Lung (tissue), 12 donors: ENCODE measurements around the gene VCAN. TPM values are rescaled to one million over a fixed set of nuclear protein-coding genes. Genes with fewer than 3 reads are reported as not detected.

Experiments
- ATAC-seq: fragments of 200-7000 bp; cut with Tn5 transposase; one replicate; pipeline ENCODE4 v1.9.1; 2020; ENCODE audit warnings: moderate number of reproducible peaks; ENCODE audit not compliant: insufficient read depth, low FRiP score
- DNase-seq, 3 donors: peaks; one replicate each; pipeline ENCODE4 v3.0.0-alpha.2; 2013 to 2017
- H3K27ac ChIP-seq, 2 donors: one replicate each; pipeline ENCODE4 v1.5.1; 2013; ENCODE audit warnings: mild to moderate bottlenecking in 2 of 2, moderate library complexity in 2 of 2, control low read depth in 1 of 2, inconsistent platforms in 1 of 2, low read depth in 1 of 2, low read length in 1 of 2
- H3K27me3 ChIP-seq, 3 donors: one replicate each; pipeline ENCODE4 v1.5.1; 2013; ENCODE audit warnings: low read length in 2 of 3; ENCODE audit not compliant: control insufficient read depth in 3 of 3, insufficient read depth in 3 of 3
- H3K36me3 ChIP-seq, 4 donors: one replicate each; pipeline ENCODE4 v1.5.1; 2013; ENCODE audit warnings: low read length in 4 of 4, mild to moderate bottlenecking in 1 of 4, moderate library complexity in 1 of 4; ENCODE audit not compliant: control insufficient read depth in 4 of 4, insufficient read depth in 4 of 4
- H3K4me1 ChIP-seq, 5 donors: one replicate each; pipeline ENCODE4 v1.5.1; 2013; ENCODE audit warnings: low read length in 5 of 5, mild to moderate bottlenecking in 2 of 5, moderate library complexity in 1 of 5; ENCODE audit not compliant: control insufficient read depth in 5 of 5, insufficient read depth in 5 of 5
- H3K4me3 ChIP-seq: one replicate; pipeline ENCODE4 v1.5.1; 2013; ENCODE audit warnings: mild to moderate bottlenecking, control low read depth, moderate library complexity
- H3K9ac ChIP-seq, 2 donors: one replicate each; pipeline ENCODE4 v1.5.1; 2013; ENCODE audit warnings: low read length in 2 of 2, control low read depth in 1 of 2; ENCODE audit not compliant: insufficient read depth in 1 of 2
- H3K9me3 ChIP-seq, 4 donors: one replicate each; pipeline ENCODE4 v1.5.1; 2013; ENCODE audit warnings: low read length in 3 of 4, mild to moderate bottlenecking in 1 of 4, moderate library complexity in 1 of 4; ENCODE audit not compliant: control insufficient read depth in 4 of 4, insufficient read depth in 3 of 4
- WGBS, 2 donors: extraction: QIAGEN DNeasy Blood & Tissue Kit; methylation state at CpG; one replicate each; pipeline ENCODE4 v1.1.7; 2013; 5-methylcytosine and 5-hydroxymethylcytosine counted together
- polyA plus RNA-seq, 2 donors: library from polyadenylated mRNA; stranded (reverse); fragments of 200-250 nt; gene quantifications; one replicate each; pipeline ENCODE4 v1.2.1, GENCODE V29; 2013
- total RNA-seq, 2 donors: library from RNA; depleted of rRNA in 1 of 2; stranded (reverse); fragments of >200 nt in 1 of 2; gene quantifications; one replicate each; pipeline ENCODE4 v1.2.1, GENCODE V29; 2014 to 2021
- TF ChIP-seq, protein P1 (sequence below): IDR thresholded peaks from 2 replicates; pipeline ENCODE4 v1.5.1; 2012; ENCODE audit warnings: mild to moderate bottlenecking; ENCODE audit errors: control extremely low read depth, extremely low read depth
- donor health status: control.
- donor health status: control.
- donor health status: Bipolar disorder and iron deficiency.
- donor health status: healthy.
- donor health status: DM: yes; HTN: yes; CAD: no.

The VCAN gene
- total and polyA plus RNA-seq, 4 donors: 11.6 to 276 (median 156) TPM

DNA sequence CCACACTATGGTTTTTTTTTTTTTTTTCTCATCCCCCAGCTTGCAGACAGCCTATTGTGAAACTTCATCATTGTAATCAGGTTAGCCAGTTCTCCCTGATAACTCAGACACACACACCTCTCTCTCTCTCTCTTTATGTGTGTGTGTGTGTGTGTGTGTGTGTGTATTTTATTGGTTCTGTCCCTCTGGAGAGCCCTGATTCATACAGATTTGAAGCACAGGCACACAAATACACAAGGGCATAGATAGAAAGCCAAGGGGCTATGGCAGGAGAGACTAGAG lies 20.6 kb upstream of the VCAN start:
- Histone ChIP-seq H3K36me3 (no peaks in the 10 kb centered on the region), H3K27me3 (no peaks in the 10 kb centered on the region), H3K9ac (no peak overlapping the region), H3K27ac (no peak overlapping the region), H3K4me1 (peaks cover 0 to 6% (median 3%) of the 10 kb centered on the region in 5 donors), H3K4me3 (no peak overlapping the region), H3K9me3 (peaks cover 0 to 8% (median 3%) of the 10 kb centered on the region in 4 donors)
- ATAC-seq (no peak), DNase-seq (no peak)
- TF ChIP-seq, protein P1, sequence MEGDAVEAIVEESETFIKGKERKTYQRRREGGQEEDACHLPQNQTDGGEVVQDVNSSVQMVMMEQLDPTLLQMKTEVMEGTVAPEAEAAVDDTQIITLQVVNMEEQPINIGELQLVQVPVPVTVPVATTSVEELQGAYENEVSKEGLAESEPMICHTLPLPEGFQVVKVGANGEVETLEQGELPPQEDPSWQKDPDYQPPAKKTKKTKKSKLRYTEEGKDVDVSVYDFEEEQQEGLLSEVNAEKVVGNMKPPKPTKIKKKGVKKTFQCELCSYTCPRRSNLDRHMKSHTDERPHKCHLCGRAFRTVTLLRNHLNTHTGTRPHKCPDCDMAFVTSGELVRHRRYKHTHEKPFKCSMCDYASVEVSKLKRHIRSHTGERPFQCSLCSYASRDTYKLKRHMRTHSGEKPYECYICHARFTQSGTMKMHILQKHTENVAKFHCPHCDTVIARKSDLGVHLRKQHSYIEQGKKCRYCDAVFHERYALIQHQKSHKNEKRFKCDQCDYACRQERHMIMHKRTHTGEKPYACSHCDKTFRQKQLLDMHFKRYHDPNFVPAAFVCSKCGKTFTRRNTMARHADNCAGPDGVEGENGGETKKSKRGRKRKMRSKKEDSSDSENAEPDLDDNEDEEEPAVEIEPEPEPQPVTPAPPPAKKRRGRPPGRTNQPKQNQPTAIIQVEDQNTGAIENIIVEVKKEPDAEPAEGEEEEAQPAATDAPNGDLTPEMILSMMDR: no peak

DNA sequence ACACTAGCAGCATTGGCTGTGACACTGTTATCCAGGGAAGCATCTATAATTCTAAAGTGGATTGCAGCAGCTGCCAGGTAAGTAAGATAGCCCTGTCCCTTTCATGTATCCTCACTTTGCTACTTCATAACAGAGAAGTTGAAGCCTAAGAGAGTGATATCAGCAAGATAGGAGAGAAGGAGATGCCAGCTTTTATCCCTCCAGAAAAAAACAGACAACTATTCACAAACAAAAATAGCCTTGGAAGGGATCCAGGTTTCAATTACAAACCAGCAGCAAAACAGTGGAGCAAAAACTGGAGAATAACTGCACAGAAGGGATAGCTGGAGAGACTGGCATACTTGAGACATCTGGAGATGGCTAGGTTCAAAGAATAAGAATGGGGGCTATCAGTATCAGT lies 19.6 kb upstream of the VCAN start:
- no peaks in the 10 kb centered on the region for H3K27me3 ChIP-seq
- H3K36me3 ChIP-seq: no peaks in the 10 kb centered on the region

DNA sequence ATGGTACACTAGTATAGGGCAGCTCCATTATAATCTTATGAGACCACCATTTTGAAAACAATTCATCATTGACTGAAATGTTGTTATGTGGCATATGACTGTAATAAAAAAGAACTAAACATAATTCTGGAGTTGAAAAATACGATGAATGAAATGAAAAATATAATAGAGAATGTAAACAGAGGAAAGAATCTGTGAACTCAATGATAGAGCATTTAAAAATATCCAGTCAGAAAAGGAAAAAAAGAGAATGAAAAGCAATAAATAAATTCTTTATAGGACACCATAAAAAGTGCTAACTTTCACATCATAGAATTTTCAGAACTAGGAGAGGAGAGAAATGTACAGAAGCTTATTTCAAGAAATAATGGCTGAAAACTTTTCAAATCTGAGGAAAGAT lies 17.6 kb upstream of the VCAN start:
- Histone ChIP-seq H3K27ac (no peak overlapping the region), H3K4me3 (no peak overlapping the region), H3K4me1 (peaks cover 0 to 6% (median 3%) of the 10 kb centered on the region in 5 donors), H3K27me3 (no peaks in the 10 kb centered on the region), H3K9ac (no peak overlapping the region), H3K9me3 (peaks cover 2 to 11% (median 6%) of the 10 kb centered on the region in 4 donors), H3K36me3 (no peaks in the 10 kb centered on the region)
- WGBS, 2 donors: 74 to 91% methylated on average over 1 of the region's 1 CpG
- TF ChIP-seq, protein P1: no peak
- ATAC-seq (no peak), DNase-seq (no peak)

More for the DNA sequence above, 19.6 kb upstream of the VCAN start:
- TF ChIP-seq, protein P1: no peak
- H3K4me1 ChIP-seq: peaks cover 0 to 6% (median 3%) of the 10 kb centered on the region in 5 donors
- no peak overlapping the region for H3K4me3 ChIP-seq
- DNase-seq (peak in 2 of 3 donors; percentile 53 to 75), ATAC-seq (no peak)
- no peak overlapping the region for H3K9ac ChIP-seq
- no peak overlapping the region for H3K27ac ChIP-seq
- H3K9me3 ChIP-seq: peaks cover 2 to 11% (median 6%) of the 10 kb centered on the region in 4 donors

DNA sequence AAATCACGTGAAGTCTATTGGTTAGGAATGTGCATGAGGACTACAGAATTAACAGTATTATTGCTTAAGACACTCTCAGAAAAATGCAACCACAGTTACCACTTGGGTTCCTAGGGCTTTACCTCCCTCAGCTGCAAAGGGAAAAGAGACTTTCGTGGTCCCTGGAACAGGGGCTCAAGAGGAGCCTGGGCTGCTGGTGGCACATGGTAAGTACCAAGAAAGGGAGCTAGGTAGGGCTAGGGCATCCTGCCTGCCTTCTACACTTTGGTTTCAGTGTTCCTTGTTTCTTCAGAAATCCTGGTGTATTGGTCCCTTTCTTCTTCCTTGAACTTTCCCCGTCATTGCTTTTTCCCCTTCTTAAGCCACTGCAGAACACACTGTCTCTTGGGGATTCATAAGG lies 7.3 kb upstream of the VCAN start:
- TF ChIP-seq, protein P1: no peak

More for the DNA sequence above, 7.3 kb upstream of the VCAN start:
- no peak overlapping the region for H3K4me3 ChIP-seq
- ATAC-seq: no peak
- no peaks in the 10 kb centered on the region for H3K9me3 ChIP-seq
- peaks cover 0 to under 1% (median 0%) of the 10 kb centered on the region in 3 donors for H3K27me3 ChIP-seq
- no peak overlapping the region for H3K9ac ChIP-seq
- no peaks in the 10 kb centered on the region for H3K36me3 ChIP-seq
- peaks cover 0 to 3% (median 0%) of the 10 kb centered on the region in 5 donors for H3K4me1 ChIP-seq
- no peak for DNase-seq
- H3K27ac ChIP-seq: no peak overlapping the region
- WGBS, 2 donors: 73 to 80% methylated on average over 3 of the region's 3 CpGs
